Pancreas (tissue), 10 donors: ENCODE results near the gene PITPNM1. TPM values are rescaled to one million over a fixed set of nuclear protein-coding genes. Genes with fewer than 3 reads are reported as not detected.

ENCODE experiments used
- ATAC-seq, 4 donors: fragments of 200-7000 bp; cut with Tn5 transposase; one replicate each; pipeline versions ENCODE4 v1.8.0 to v1.9.1; 2020; ENCODE audit warnings: mild to moderate bottlenecking in 4 of 4, moderate library complexity in 4 of 4
- DNase-seq, 6 donors: peaks; one replicate each; pipeline ENCODE4 v3.0.0-alpha.2; 2020
- FAIRE-seq: peaks from 2 replicates; lab custom pipeline; 2012; peaks lifted over from hg19 to GRCh38; lab: Jason Lieb, UNC
- H3K27ac ChIP-seq, 4 donors: fragments of 200-600 bp; sonication (generic); 1 replicate in 3 of 4; 2 replicates in 1 of 4; pipeline versions ENCODE4 v1.5.0 to v1.8.0; 2020
- H3K27me3 ChIP-seq, 4 donors: fragments of 200-600 bp; one replicate each; pipeline ENCODE4 v1.8.0; 2021
- H3K36me3 ChIP-seq, 3 donors: fragments of 200-600 bp; sonication (generic) in 1 of 3; one replicate each; pipeline versions ENCODE4 v1.5.0 to v1.8.0; 2020 to 2021
- H3K4me1 ChIP-seq, 3 donors: fragments of 200-600 bp; one replicate each; pipeline ENCODE4 v1.8.0; 2021
- H3K4me3 ChIP-seq, 4 donors: fragments of 200-600 bp; sonication (generic) in 2 of 4; one replicate each; pipeline versions ENCODE4 v1.5.0 to v1.8.0; 2020 to 2021
- H3K9me3 ChIP-seq, 4 donors: fragments of 200-600 bp; one replicate each; pipeline ENCODE4 v1.8.0; 2021
- CTCF ChIP-seq, 4 donors: fragments of 200-600 bp; sonication (generic) in 3 of 4; IDR thresholded peaks; one replicate each; pipeline versions ENCODE4 v1.5.0 to v1.8.0; 2021; ENCODE audit warnings: antibody characterized with exemption in 4 of 4
- WGBS, 2 donors: extraction: QIAGEN DNeasy Blood & Tissue Kit; methylation state at CpG; one replicate each; pipeline ENCODE4 v1.1.7; 2013; 5-methylcytosine and 5-hydroxymethylcytosine counted together
- intact Hi-C, 3 donors: fragments of 100-400 bp; cut with DNase I; formaldehyde crosslinking; loops; one replicate each; pipeline versions ENCODE4 v1.11.1 to v1.14.2; 2022
- polyA plus RNA-seq, 2 donors: library from polyadenylated mRNA; stranded (reverse); fragments of 200-250 nt; gene quantifications; one replicate each; pipeline ENCODE4 v1.2.3, GENCODE V29; 2013
- total RNA-seq, 6 donors: library from RNA; stranded (reverse); fragmentation: NEBNext Ultra II Directional in 4 of 6; extraction: Animal tissue kit (Norgen Biotek cat#: 25700) in 4 of 6; gene quantifications; one replicate each; pipeline versions ENCODE4 v1.2.1 to v1.2.4, GENCODE V29; 2021 to 2023
- donor health status: healthy with polysubstance abuse.
- donor health status: DM: no; HTN: no; CAD: no; lungs with moderate emphysema.
- donor health status: DM: no; HTN: no; CAD: no.
- donor health status: control.
- donor health status: control.
- donor health status: Bipolar disorder and iron deficiency.
- donor health status: DM: yes; HTN: yes; CAD: no.
- donor health status: DM: no; HTN: no; CAD: no.
- donor health status: DM: no; HTN: no; CAD: no.
- donor health status: DM: yes; HTN: yes; CAD: no.

The PITPNM1 gene
- total and polyA plus RNA-seq, 8 donors, result 10.2 to 35.7 (median 24.3) TPM

- no peak for FAIRE-seq
- H3K36me3 ChIP-seq, result no peaks in the 10 kb centered on the region
- ATAC-seq, result no peak
Measured at GRCh38 chr11:67539550-67539949, 34.4 kb upstream of the PITPNM1 start.

GRCh38 chr11:67538823-67539505, 33.8 kb upstream of the PITPNM1 start:
- peaks cover 0 to 5% (median 0%) of the 10 kb centered on the region in 4 donors for H3K9me3 ChIP-seq
- DNase-seq, result no peak
- no peak for TF ChIP-seq CTCF (IDR thresholded peaks at IDR 0.05)
- no peak for ATAC-seq
- peaks cover 0 to 4% (median 4%) of the 10 kb centered on the region in 3 donors for H3K4me1 ChIP-seq
- intact Hi-C loops, result no loop called here
- H3K4me3 ChIP-seq, result no peak overlapping the region
- no peak overlapping the region for H3K27ac ChIP-seq
- H3K27me3 ChIP-seq, result no peaks in the 10 kb centered on the region
- 93 to 94% methylated on average over 10 of the region's 10 CpGs for WGBS, 2 donors
- no peak for FAIRE-seq
- H3K36me3 ChIP-seq, result no peaks in the 10 kb centered on the region

More at GRCh38 chr11:67539550-67539949, 34.4 kb upstream of the PITPNM1 start:
- no peak overlapping the region for H3K27ac ChIP-seq
- no peak for DNase-seq
- TF ChIP-seq CTCF (IDR thresholded peaks at IDR 0.05), result no peak
- WGBS, 2 donors, result 74 to 81% methylated on average over 4 of the region's 4 CpGs
- H3K4me3 ChIP-seq, result no peak overlapping the region
- H3K27me3 ChIP-seq, result no peaks in the 10 kb centered on the region
- H3K4me1 ChIP-seq, result peaks cover 0 to 8% (median 4%) of the 10 kb centered on the region in 3 donors
- peaks cover 0 to under 1% (median 0%) of the 10 kb centered on the region in 4 donors for H3K9me3 ChIP-seq
- intact Hi-C loops, result no loop called here

- no peaks in the 10 kb centered on the region for H3K27me3 ChIP-seq
- peaks cover 0 to 7% (median 6%) of the 10 kb centered on the region in 3 donors for H3K4me1 ChIP-seq
- WGBS, 2 donors, result 76 to 86% methylated on average over 6 of the region's 6 CpGs
- no peak for FAIRE-seq
- TF ChIP-seq CTCF (IDR thresholded peaks at IDR 0.05), result no peak
- DNase-seq, result no peak
- peaks cover 0 to 5% (median 0%) of the 10 kb centered on the region in 4 donors for H3K9me3 ChIP-seq
- no peak for ATAC-seq
- no peak overlapping the region for H3K27ac ChIP-seq
- intact Hi-C loops, result no loop called here
- no peak overlapping the region for H3K4me3 ChIP-seq
- H3K36me3 ChIP-seq, result no peaks in the 10 kb centered on the region
Measured at GRCh38 chr11:67538306-67538705, 33.1 kb upstream of the PITPNM1 start.

- FAIRE-seq (no peak), DNase-seq (no peak), ATAC-seq (no peak)
- peaks cover 0 to 5% (median 0%) of the 10 kb centered on the region in 4 donors for H3K9me3 ChIP-seq
- no peak overlapping the region for H3K4me3 ChIP-seq
- H3K36me3 ChIP-seq, result no peaks in the 10 kb centered on the region
- no peaks in the 10 kb centered on the region for H3K27me3 ChIP-seq
- no peak for TF ChIP-seq CTCF (IDR thresholded peaks at IDR 0.05)
- intact Hi-C loops, result no loop called here
- 31% methylated on average over 1 of the region's 1 CpG for WGBS, 2 donors
- H3K27ac ChIP-seq, result no peak overlapping the region
- H3K4me1 ChIP-seq, result peaks cover 0 to 12% (median 8%) of the 10 kb centered on the region in 3 donors
Measured at GRCh38 chr11:67535561-67535960, 30.4 kb upstream of the PITPNM1 start.

- Histone ChIP-seq H3K27me3 (no peaks in the 10 kb centered on the region), H3K27ac (peak overlapping the region in 1 of 4 donors; percentile 42), H3K36me3 (no peaks in the 10 kb centered on the region), H3K9me3 (peaks cover 0 to 5% (median 0%) of the 10 kb centered on the region in 4 donors), H3K4me1 (peaks cover 0 to 12% (median 8%) of the 10 kb centered on the region in 3 donors), H3K4me3 (no peak overlapping the region)
- 22 to 34% methylated on average over 4 of the region's 4 CpGs for WGBS, 2 donors
- intact Hi-C loops, result no loop called here
- no peak for DNase-seq
- no peak for FAIRE-seq
- ATAC-seq, result no peak
- no peak for TF ChIP-seq CTCF (IDR thresholded peaks at IDR 0.05)
Measured at GRCh38 chr11:67534070-67534679, 29.0 kb upstream of the PITPNM1 start.
